GM23248 (cell line): ENCODE results near the gene CAMTA1. TPM values are rescaled to one million over a fixed set of nuclear protein-coding genes. Genes with fewer than 3 reads are reported as not detected.

ENCODE experiments used
- DNase-seq: peaks from one replicate; pipeline ENCODE4 v3.0.0-alpha.2; 2015
- H2AFZ ChIP-seq: fragments of 200-600 bp; sonication (generic); 2 replicates; pipeline ENCODE4 v1.6.1; 2016; ENCODE audit warnings: antibody characterized with exemption
- H3F3A ChIP-seq: fragments of 200-600 bp; sonication (generic); 2 replicates; pipeline ENCODE4 v1.6.1; 2016; ENCODE audit warnings: mild to moderate bottlenecking, antibody characterized with exemption, mixed run types; ENCODE audit not compliant: insufficient read depth
- H3K27ac ChIP-seq: fragments of 200-600 bp; sonication (generic); 2 replicates; pipeline ENCODE4 v1.5.1; 2016; ENCODE audit warnings: mild to moderate bottlenecking
- H3K27me3 ChIP-seq: fragments of 200-600 bp; sonication (generic); replicated peaks from 2 replicates; pipeline ENCODE4 v1.6.1; 2016; ENCODE audit warnings: mild to moderate bottlenecking; ENCODE audit not compliant: insufficient read depth
- H3K36me3 ChIP-seq: fragments of 200-600 bp; sonication (generic); 2 replicates; pipeline ENCODE4 v1.6.1; 2016; ENCODE audit warnings: low read depth, mild to moderate bottlenecking
- H3K4me1 ChIP-seq: fragments of 200-600 bp; sonication (generic); 2 replicates; pipeline ENCODE4 v1.6.1; 2016; ENCODE audit warnings: mild to moderate bottlenecking; ENCODE audit not compliant: insufficient read depth
- H3K4me2 ChIP-seq: fragments of 200-600 bp; sonication (generic); one replicate; pipeline ENCODE4 v1.6.1; 2016; ENCODE audit warnings: mild to moderate bottlenecking; ENCODE audit not compliant: unreplicated experiment
- H3K4me3 ChIP-seq: fragments of 200-600 bp; sonication (generic); 2 replicates; pipeline ENCODE4 v1.5.1; 2016; ENCODE audit warnings: mild to moderate bottlenecking
- H3K79me2 ChIP-seq: fragments of 200-600 bp; sonication (generic); 2 replicates; pipeline ENCODE4 v1.6.1; 2016; ENCODE audit warnings: mild to moderate bottlenecking; ENCODE audit not compliant: insufficient read depth
- H3K9ac ChIP-seq: fragments of 200-600 bp; sonication (generic); 2 replicates; pipeline ENCODE4 v1.6.1; 2016; ENCODE audit warnings: mild to moderate bottlenecking
- H3K9me2 ChIP-seq: fragments of 200-600 bp; sonication (generic); 2 replicates; pipeline ENCODE4 v1.6.1; 2016; ENCODE audit warnings: mixed run types, mild to moderate bottlenecking, moderate library complexity; ENCODE audit not compliant: insufficient read depth
- H3K9me3 ChIP-seq: fragments of 200-600 bp; sonication (generic); one replicate; pipeline ENCODE4 v1.6.1; 2017; ENCODE audit warnings: low read depth
- H4K20me1 ChIP-seq: fragments of 200-600 bp; sonication (generic); 2 replicates; pipeline ENCODE4 v1.6.0; 2016; ENCODE audit not compliant: insufficient read depth
- EZH2 ChIP-seq: fragments of 200-600 bp; sonication (generic); IDR thresholded peaks from 2 replicates; pipeline ENCODE4 v1.6.1; 2018; ENCODE audit warnings: antibody characterized with exemption, mild to moderate bottlenecking; ENCODE audit not compliant: insufficient read depth, poor library complexity, severe bottlenecking
- EZH2phosphoT487 ChIP-seq: fragments of 200-600 bp; sonication (generic); IDR thresholded peaks from 2 replicates; pipeline ENCODE4 v1.6.1; 2018; ENCODE audit warnings: antibody characterized with exemption, moderate library complexity, mild to moderate bottlenecking, low read depth; ENCODE audit not compliant: insufficient read depth
- WGBS, 2 experiments: methylation state at CpG; one replicate each; pipeline ENCODE4 v1.1.6; 2015 to 2017; ENCODE audit warnings: low lambda C conversion rate in 2 of 2, low coverage in 1 of 2; ENCODE audit errors: missing lambda C conversion rate in 2 of 2; 5-methylcytosine and 5-hydroxymethylcytosine counted together
- in situ Hi-C: fragments of 300-500 bp; cut with MboI; formaldehyde crosslinking; loops from 2 replicates; pipeline ENCODE4 v1.15.0; 2020
- polyA plus RNA-seq: library from polyadenylated mRNA; unstranded; fragments of >200 nt; fragmentation: Nextera tagmentation; extraction: Ambion mirVana; gene quantifications from 2 replicates; pipeline ENCODE4 v1.2.1, GENCODE V29; 2016
- total RNA-seq: library from RNA; depleted of rRNA; stranded (reverse); fragments of >200 nt; shearing (Covaris generic); gene quantifications from 2 replicates; pipeline ENCODE4 v1.2.3, GENCODE V29; 2014

The CAMTA1 gene
- total and polyA plus RNA-seq, 2 experiments from 2014 or later = 50.1 to 165 TPM

DNA sequence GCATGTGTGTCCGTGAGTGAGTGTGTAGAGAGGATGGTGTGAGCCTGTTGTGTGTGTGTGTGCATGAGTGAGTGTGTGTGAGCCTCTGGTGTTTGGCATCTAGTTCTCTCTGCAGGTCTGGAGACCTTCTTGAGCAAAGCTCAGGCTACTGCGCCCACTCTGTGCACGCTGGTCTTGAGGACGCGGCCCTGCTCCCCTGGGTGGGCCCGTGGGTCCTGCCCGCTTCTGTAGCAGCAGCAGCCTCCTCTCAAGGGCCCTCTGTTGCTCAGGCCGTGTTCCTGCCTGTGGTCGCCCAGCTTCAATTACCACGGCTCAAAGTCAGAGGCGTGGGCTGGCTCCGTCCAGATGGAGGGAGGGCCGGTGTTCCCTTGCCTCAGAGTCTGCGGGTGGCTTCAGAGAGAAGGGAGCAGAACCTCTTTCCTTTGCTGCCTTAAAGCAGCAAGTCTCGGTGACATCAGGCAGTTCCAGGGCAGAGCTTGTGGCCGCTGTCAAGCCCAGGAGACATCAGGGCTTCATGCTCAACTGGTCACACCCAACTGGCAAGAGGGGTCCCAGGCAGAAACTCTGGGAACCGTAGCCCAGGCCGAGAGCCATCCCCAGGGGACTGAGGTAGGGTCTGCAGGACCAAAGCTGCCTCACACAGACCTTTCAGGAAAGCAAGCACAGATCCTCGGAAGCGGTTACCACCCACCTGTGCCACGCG is 715.3 kb downstream of the CAMTA1 start:
- Histone ChIP-seq H3K4me1 (no peaks in the 10 kb centered on the region), H4K20me1 (no peaks in the 10 kb centered on the region), H3K27me3 (no peaks in the 10 kb centered on the region), H3K79me2 (no peaks in the 10 kb centered on the region), H3K36me3 (no peaks in the 10 kb centered on the region), H2AFZ (no peak overlapping the region), H3K9me2 (no peaks in the 10 kb centered on the region), H3K4me2 (no peak overlapping the region), H3F3A (no peaks in the 10 kb centered on the region), H3K9ac (no peak overlapping the region), H3K27ac (no peak overlapping the region), H3K9me3 (no peaks in the 10 kb centered on the region), H3K4me3 (no peak overlapping the region)
- in situ Hi-C loops = no loop called here
- no peak for DNase-seq
- 79% methylated on average over 21 to 22 of the region's 22 CpGs for WGBS, 2 experiments
- TF ChIP-seq EZH2phosphoT487 (no peak), EZH2 (no peak)

DNA sequence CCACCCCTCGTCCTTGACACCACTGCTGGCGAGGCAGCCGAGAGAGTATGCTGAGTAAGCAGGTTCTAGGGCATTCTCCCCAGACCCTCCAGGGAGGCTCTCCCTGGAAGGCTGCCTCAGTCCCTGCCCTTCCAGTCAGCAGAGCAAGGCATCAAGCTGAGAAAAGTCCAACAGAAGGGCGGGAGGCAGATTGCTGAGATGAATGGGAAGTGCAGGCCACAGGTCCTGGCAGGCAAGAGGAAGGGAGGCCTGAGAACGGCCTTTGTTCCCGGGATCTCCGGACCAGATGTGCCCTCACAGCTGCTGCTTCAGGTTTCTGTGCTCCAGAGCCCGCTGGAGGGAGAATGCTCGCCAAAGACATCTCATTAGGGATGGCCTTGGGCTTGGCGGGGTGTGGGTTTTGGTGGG is 715.8 kb downstream of the CAMTA1 start:
- no peaks in the 10 kb centered on the region for H3K4me1 ChIP-seq
- TF ChIP-seq EZH2phosphoT487 (no peak), EZH2 (no peak)
- H3K4me2 ChIP-seq = no peak overlapping the region
- H4K20me1 ChIP-seq = no peaks in the 10 kb centered on the region
- H3K9me2 ChIP-seq = no peaks in the 10 kb centered on the region
- no peaks in the 10 kb centered on the region for H3K9me3 ChIP-seq
- no peak overlapping the region for H3K9ac ChIP-seq
- no peaks in the 10 kb centered on the region for H3K36me3 ChIP-seq
- in situ Hi-C loops = no loop called here
- no peaks in the 10 kb centered on the region for H3K27me3 ChIP-seq
- no peaks in the 10 kb centered on the region for H3F3A ChIP-seq
- H3K4me3 ChIP-seq = no peak overlapping the region
- no peak overlapping the region for H2AFZ ChIP-seq
- DNase-seq = no peak
- no peaks in the 10 kb centered on the region for H3K79me2 ChIP-seq
- H3K27ac ChIP-seq = no peak overlapping the region
- 74 to 80% methylated on average over 10 of the region's 10 CpGs for WGBS, 2 experiments

DNA sequence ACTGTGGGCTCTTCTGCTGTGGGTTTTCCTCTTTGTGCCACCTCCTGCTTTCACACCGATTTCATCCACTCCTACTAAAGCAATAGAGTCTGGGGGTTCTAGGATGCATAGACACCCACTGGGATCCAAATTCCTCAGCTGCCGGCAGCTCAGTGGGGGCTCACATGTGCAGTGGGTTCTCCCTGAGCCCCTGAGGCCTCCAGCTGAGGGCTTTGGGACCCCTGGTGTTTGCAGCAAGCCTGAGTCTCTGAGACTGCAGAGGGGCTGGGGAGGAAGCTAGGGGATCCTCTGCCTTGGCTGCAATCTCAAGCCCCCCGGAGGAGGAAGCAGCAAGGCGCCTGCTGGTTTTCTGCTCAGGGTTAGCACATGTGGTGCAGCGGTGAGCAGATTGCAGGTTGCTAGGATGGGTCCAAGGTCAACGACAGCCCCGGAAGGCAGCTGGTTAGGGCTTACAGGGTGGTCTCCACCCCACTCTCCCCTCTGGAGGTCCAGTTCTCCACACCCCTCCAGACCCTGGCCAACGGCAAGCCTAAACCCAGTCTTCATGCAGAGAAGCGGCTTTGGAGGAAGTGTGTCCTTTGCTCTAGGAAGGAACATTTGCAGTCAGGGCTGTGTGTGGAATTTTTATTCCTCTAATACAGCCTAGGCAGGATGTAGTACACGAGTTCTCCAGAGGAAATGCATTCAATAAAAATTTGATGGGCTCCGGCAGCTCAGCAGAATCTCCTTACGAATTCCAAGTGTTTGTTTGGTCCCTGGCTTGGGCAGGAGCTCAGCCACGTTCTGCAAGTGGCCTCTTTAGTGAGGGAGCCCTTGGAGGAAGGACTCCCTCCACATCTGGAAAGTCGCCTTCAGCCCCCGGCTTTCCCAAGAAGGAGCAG is 716.7 kb downstream of the CAMTA1 start:
- no peak overlapping the region for H3K4me2 ChIP-seq
- H3K9ac ChIP-seq = no peak overlapping the region
- in situ Hi-C loops = no loop called here
- H3K4me1 ChIP-seq = no peaks in the 10 kb centered on the region
- WGBS, 2 experiments = 56 to 59% methylated on average over 12 to 15 of the region's 15 CpGs
- no peaks in the 10 kb centered on the region for H3F3A ChIP-seq
- H2AFZ ChIP-seq = no peak overlapping the region
- no peaks in the 10 kb centered on the region for H3K79me2 ChIP-seq
- no peak overlapping the region for H3K4me3 ChIP-seq
- no peak for DNase-seq
- no peaks in the 10 kb centered on the region for H3K9me3 ChIP-seq
- H3K36me3 ChIP-seq = no peaks in the 10 kb centered on the region
- no peaks in the 10 kb centered on the region for H4K20me1 ChIP-seq
- H3K9me2 ChIP-seq = no peaks in the 10 kb centered on the region
- H3K27ac ChIP-seq = no peak overlapping the region
- no peaks in the 10 kb centered on the region for H3K27me3 ChIP-seq
- no peak for TF ChIP-seq EZH2
- TF ChIP-seq EZH2phosphoT487 = no peak

DNA sequence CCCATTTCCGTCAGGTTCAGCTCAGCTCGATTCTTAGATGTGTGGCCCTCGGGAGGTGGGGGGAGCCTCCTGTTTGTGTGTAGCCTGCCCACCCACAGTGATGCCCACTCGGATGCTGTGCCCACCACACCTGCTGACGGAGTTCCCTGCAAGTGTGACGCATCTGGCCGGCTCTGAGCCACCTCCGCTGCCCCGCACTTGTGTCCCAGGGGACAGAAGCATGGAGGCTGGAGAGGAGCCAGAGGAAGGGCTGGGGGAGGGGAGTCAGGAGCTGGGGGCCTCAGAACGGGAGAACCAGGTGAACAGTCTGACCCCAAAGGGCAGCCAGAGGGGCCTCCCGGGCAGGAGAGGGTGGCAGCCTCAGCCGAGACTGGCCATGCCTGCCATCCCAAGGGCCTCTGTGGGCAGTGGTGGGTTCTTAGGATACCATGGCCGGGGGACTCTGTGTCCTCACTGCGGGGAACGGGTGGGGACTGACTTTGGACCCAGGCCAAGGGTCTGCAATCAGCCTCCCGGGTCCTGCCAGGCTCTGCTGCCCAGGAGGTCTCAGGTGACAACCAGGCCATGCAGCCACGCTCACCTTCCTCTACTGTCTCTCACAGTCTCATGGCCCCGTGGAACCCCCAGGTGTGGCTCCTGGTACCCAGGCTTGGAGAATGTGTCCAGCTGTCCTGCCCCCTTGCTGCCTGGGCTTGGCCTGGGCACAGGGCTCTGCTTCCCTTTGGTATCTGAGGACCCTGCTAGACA is 718.6 kb downstream of the CAMTA1 start:
- no peaks in the 10 kb centered on the region for H4K20me1 ChIP-seq
- no peaks in the 10 kb centered on the region for H3K9me3 ChIP-seq
- H3K36me3 ChIP-seq = no peaks in the 10 kb centered on the region
- TF ChIP-seq EZH2phosphoT487 (no peak), EZH2 (no peak)
- no peaks in the 10 kb centered on the region for H3K4me1 ChIP-seq
- H3K27me3 ChIP-seq = no peaks in the 10 kb centered on the region
- H3K4me3 ChIP-seq = no peak overlapping the region
- no peaks in the 10 kb centered on the region for H3K9me2 ChIP-seq
- no peak for DNase-seq
- H3K79me2 ChIP-seq = no peaks in the 10 kb centered on the region
- in situ Hi-C loops = no loop called here
- H3K4me2 ChIP-seq = no peak overlapping the region
- H3K9ac ChIP-seq = no peak overlapping the region
- no peaks in the 10 kb centered on the region for H3F3A ChIP-seq
- no peak overlapping the region for H2AFZ ChIP-seq
- no peak overlapping the region for H3K27ac ChIP-seq
- WGBS, 2 experiments = 69% methylated on average over 17 to 18 of the region's 18 CpGs
